BLaER1 treated with 17β-estradiol and CSF1 and Interleukin-3, amounts not matched to agents 10 nM and 100 nM (cell line): ENCODE measurements around the gene RARS2.

Source experiments
- H3K27ac ChIP-seq, 11 experiments: shearing (Covaris generic); formaldehyde crosslinking; 2 replicates each; pipeline ENCODE4 v1.8.1; 2022
- H3K27me3 ChIP-seq, 11 experiments: shearing (Covaris generic); formaldehyde crosslinking; 2 replicates each; pipeline ENCODE4 v1.8.1; 2022
- H3K36me3 ChIP-seq, 11 experiments: shearing (Covaris generic); formaldehyde crosslinking; 2 replicates each; pipeline ENCODE4 v1.8.1; 2022
- H3K4me1 ChIP-seq, 10 experiments: shearing (Covaris generic); formaldehyde crosslinking; 2 replicates each; pipeline ENCODE4 v1.8.1; 2022
- H3K4me2 ChIP-seq, 11 experiments: shearing (Covaris generic); formaldehyde crosslinking; 2 replicates each; pipeline ENCODE4 v1.8.1; 2022
- H3K4me3 ChIP-seq, 10 experiments: shearing (Covaris generic); formaldehyde crosslinking; 2 replicates each; pipeline ENCODE4 v1.8.1; 2022
- H3K9ac ChIP-seq, 11 experiments: shearing (Covaris generic); formaldehyde crosslinking; 2 replicates each; pipeline ENCODE4 v1.8.1; 2022
- H3K9me3 ChIP-seq, 11 experiments: shearing (Covaris generic); formaldehyde crosslinking; replicated peaks in 1 of 11; 2 replicates each; pipeline ENCODE4 v1.8.1; 2022
- H4K20me1 ChIP-seq, 11 experiments: shearing (Covaris generic); formaldehyde crosslinking; 2 replicates each; pipeline ENCODE4 v1.8.1; 2022
- Cebpa-rat ChIP-seq, 11 experiments: shearing (Covaris generic); IDR thresholded peaks; 2 replicates each; pipeline ENCODE4 v1.8.1; 2022

RARS2 gene

GRCh38 chr6:87589693-87590416, at the start of gene RARS2, which contains the start of gene ORC3:
Gene RARS2 (minus strand): TSS chr6:87589987. CDS start chr6:87589957, 30 bp downstream.
Gene ORC3 (plus strand): TSS chr6:87590135. CDS start chr6:87590169, 34 bp downstream.
- no peaks in the 10 kb centered on the region for H3K9me3 ChIP-seq
- peak within 1 kb of the TSS; percentile 60 to 79 (median 72) for H3K27ac ChIP-seq
- peaks cover 0 to under 1% (median 0%) of the 10 kb centered on the region in 11 experiments; a peak in 1 of 22 replicates for H3K36me3 ChIP-seq
- H3K4me2 ChIP-seq = peak within 1 kb of the TSS; percentile 75 to 90 (median 85)
- H4K20me1 ChIP-seq = peaks cover 0 to 2% (median 0%) of the 10 kb centered on the region in 11 experiments; a peak in 3 of 22 replicates
- H3K4me1 ChIP-seq = peaks cover 9 to 25% (median 20%) of the 10 kb centered on the region in 10 experiments
- H3K4me3 ChIP-seq = peak within 1 kb of the TSS; percentile 72 to 82 (median 77)
- peak within 1 kb of the TSS; percentile 76 to 86 (median 82) for H3K9ac ChIP-seq
- H3K27me3 ChIP-seq = no peaks in the 10 kb centered on the region
- no peak for TF ChIP-seq Cebpa-rat (IDR thresholded peaks at IDR 0.05)

- no peak overlapping the region for H3K4me2 ChIP-seq
- no peak for TF ChIP-seq Cebpa-rat (IDR thresholded peaks at IDR 0.05)
- H3K4me3 ChIP-seq = no peak overlapping the region
- H3K9ac ChIP-seq = no peak overlapping the region
- no peaks in the 10 kb centered on the region for H3K9me3 ChIP-seq
- no peak overlapping the region for H3K27ac ChIP-seq
- peaks cover 0 to 2% (median 0%) of the 10 kb centered on the region in 10 experiments; a peak in 1 of 20 replicates for H3K4me1 ChIP-seq
- no peaks in the 10 kb centered on the region for H4K20me1 ChIP-seq
- no peaks in the 10 kb centered on the region for H3K27me3 ChIP-seq
- peaks cover 0 to 20% (median 6%) of the 10 kb centered on the region in 11 experiments; a peak in 9 of 22 replicates for H3K36me3 ChIP-seq
Measured at GRCh38 chr6:87639373-87639772, 49.6 kb upstream of the RARS2 start.

- no peaks in the 10 kb centered on the region for H3K27me3 ChIP-seq
- no peak overlapping the region for H3K9ac ChIP-seq
- no peak overlapping the region for H3K4me2 ChIP-seq
- H3K4me3 ChIP-seq = no peak overlapping the region
- H4K20me1 ChIP-seq = no peaks in the 10 kb centered on the region
- TF ChIP-seq Cebpa-rat (IDR thresholded peaks at IDR 0.05) = no peak
- no peak overlapping the region for H3K27ac ChIP-seq
- peaks cover 0 to 20% (median 6%) of the 10 kb centered on the region in 11 experiments; a peak in 9 of 22 replicates for H3K36me3 ChIP-seq
- peaks cover 0 to 2% (median 0%) of the 10 kb centered on the region in 10 experiments; a peak in 1 of 20 replicates for H3K4me1 ChIP-seq
- H3K9me3 ChIP-seq = no peaks in the 10 kb centered on the region
Measured at GRCh38 chr6:87637106-87637505, 47.3 kb upstream of the RARS2 start.

GRCh38 chr6:87636315-87636714, 46.5 kb upstream of the RARS2 start:
- Histone ChIP-seq H3K27ac (no peak overlapping the region), H3K36me3 (peaks cover 0 to 20% (median 6%) of the 10 kb centered on the region in 11 experiments; a peak in 9 of 22 replicates), H3K27me3 (no peaks in the 10 kb centered on the region), H3K9ac (no peak overlapping the region), H3K4me3 (no peak overlapping the region), H3K4me1 (peaks cover 0 to 2% (median 0%) of the 10 kb centered on the region in 10 experiments; a peak in 1 of 20 replicates), H3K9me3 (no peaks in the 10 kb centered on the region), H3K4me2 (no peak overlapping the region), H4K20me1 (no peaks in the 10 kb centered on the region)
- no peak for TF ChIP-seq Cebpa-rat (IDR thresholded peaks at IDR 0.05)

- no peak overlapping the region for H3K9ac ChIP-seq
- no peaks in the 10 kb centered on the region for H3K9me3 ChIP-seq
- H3K27ac ChIP-seq = no peak overlapping the region
- H3K36me3 ChIP-seq = peaks cover 0 to 17% (median 4%) of the 10 kb centered on the region in 11 experiments; a peak in 7 of 22 replicates
- TF ChIP-seq Cebpa-rat (IDR thresholded peaks at IDR 0.05) = no peak
- H3K4me1 ChIP-seq = peaks cover 0 to 2% (median 0%) of the 10 kb centered on the region in 10 experiments; a peak in 1 of 20 replicates
- no peak overlapping the region for H3K4me2 ChIP-seq
- H3K27me3 ChIP-seq = no peaks in the 10 kb centered on the region
- no peaks in the 10 kb centered on the region for H4K20me1 ChIP-seq
- no peak overlapping the region for H3K4me3 ChIP-seq
Measured at GRCh38 chr6:87633851-87634250, 44.1 kb upstream of the RARS2 start.

GRCh38 chr6:87630746-87631145, 41.0 kb upstream of the RARS2 start:
- H3K4me2 ChIP-seq = no peak overlapping the region
- no peaks in the 10 kb centered on the region for H3K9me3 ChIP-seq
- H3K4me1 ChIP-seq = no peaks in the 10 kb centered on the region
- no peaks in the 10 kb centered on the region for H3K27me3 ChIP-seq
- H3K4me3 ChIP-seq = no peak overlapping the region
- TF ChIP-seq Cebpa-rat (IDR thresholded peaks at IDR 0.05) = no peak
- no peaks in the 10 kb centered on the region for H4K20me1 ChIP-seq
- no peak overlapping the region for H3K9ac ChIP-seq
- H3K27ac ChIP-seq = no peak overlapping the region
- H3K36me3 ChIP-seq = peaks cover 0 to 7% (median 0%) of the 10 kb centered on the region in 11 experiments; a peak in 1 of 22 replicates

- Histone ChIP-seq H3K27ac (no peak overlapping the region), H3K4me2 (no peak overlapping the region), H4K20me1 (no peaks in the 10 kb centered on the region), H3K36me3 (0 out of 22 replicates have a peak, but pooled peaks cover 0 to 4% (median 0%) of the 10 kb centered on the region in 11 experiments), H3K4me3 (no peak overlapping the region), H3K4me1 (no peaks in the 10 kb centered on the region), H3K9ac (no peak overlapping the region), H3K27me3 (no peaks in the 10 kb centered on the region), H3K9me3 (no peaks in the 10 kb centered on the region)
- no peak for TF ChIP-seq Cebpa-rat (IDR thresholded peaks at IDR 0.05)
Measured at GRCh38 chr6:87628881-87629280, 39.1 kb upstream of the RARS2 start.

- H3K27ac ChIP-seq = no peak overlapping the region
- H4K20me1 ChIP-seq = no peaks in the 10 kb centered on the region
- H3K27me3 ChIP-seq = no peaks in the 10 kb centered on the region
- H3K4me2 ChIP-seq = no peak overlapping the region
- no peaks in the 10 kb centered on the region for H3K4me1 ChIP-seq
- no peak for TF ChIP-seq Cebpa-rat (IDR thresholded peaks at IDR 0.05)
- no peak overlapping the region for H3K9ac ChIP-seq
- no peak overlapping the region for H3K4me3 ChIP-seq
- no peaks in the 10 kb centered on the region for H3K9me3 ChIP-seq
- H3K36me3 ChIP-seq = peaks cover 0 to 4% (median 0%) of the 10 kb centered on the region in 11 experiments; a peak in 1 of 22 replicates
Measured at GRCh38 chr6:87628424-87628823, 38.6 kb upstream of the RARS2 start.

- Histone ChIP-seq H4K20me1 (no peaks in the 10 kb centered on the region), H3K9ac (no peak overlapping the region), H3K27me3 (no peaks in the 10 kb centered on the region), H3K9me3 (no peaks in the 10 kb centered on the region), H3K4me2 (no peak overlapping the region), H3K36me3 (no peaks in the 10 kb centered on the region; a peak in 4 of 22 replicates), H3K4me1 (no peaks in the 10 kb centered on the region), H3K4me3 (no peak overlapping the region), H3K27ac (no peak overlapping the region)
- TF ChIP-seq Cebpa-rat (IDR thresholded peaks at IDR 0.05) = no peak
Measured at GRCh38 chr6:87623248-87623647, 33.5 kb upstream of the RARS2 start.
